SK-N-SH (cell line): ENCODE data around the gene DNAH10.

ENCODE experiments used
- CTCF ChIP-seq: fragments of 200-600 bp; sonication (generic); IDR thresholded peaks from 2 replicates; pipeline ENCODE4 v1.6.1; 2017; ENCODE audit warnings: antibody characterized with exemption, mild to moderate bottlenecking, moderate library complexity
- ELF1 ChIP-seq: IDR thresholded peaks from 2 replicates; pipeline ENCODE4 v1.4.0; 2012
- EZH2phosphoT487 ChIP-seq: fragments of 200-600 bp; sonication (generic); IDR thresholded peaks from 2 replicates; pipeline ENCODE4 v1.6.1; 2017; ENCODE audit warnings: low read depth, mixed run types, mild to moderate bottlenecking, antibody characterized with exemption, moderate library complexity, borderline replicate concordance
- JUND ChIP-seq: IDR thresholded peaks from 2 replicates; pipeline ENCODE4 v1.4.0; 2012
- POLR2AphosphoS5 ChIP-seq: IDR thresholded peaks from 2 replicates; pipeline ENCODE4 v1.6.1; 2012; ENCODE audit warnings: low read depth, low read length
- RAD21 ChIP-seq: IDR thresholded peaks from 2 replicates; pipeline ENCODE4 v1.6.1; 2012; ENCODE audit warnings: mild to moderate bottlenecking, low read length
- SMC3 ChIP-seq: IDR thresholded peaks from 2 replicates; pipeline ENCODE4 v1.6.1; 2012; ENCODE audit warnings: low read depth, low read length, improper control_type of control experiment
- TF ChIP-seq, protein P1 (sequence below): IDR thresholded peaks from 2 replicates; pipeline ENCODE4 v1.6.1; 2012; ENCODE audit warnings: mild to moderate bottlenecking, low read depth, low read length, moderate library complexity
- TF ChIP-seq, protein P2 (sequence below): fragments of 150-350 bp; IDR thresholded peaks from 2 replicates; pipeline ENCODE4 v1.6.1; 2017; ENCODE audit warnings: antibody characterized with exemption, low read length, low read depth, borderline replicate concordance

DNA sequence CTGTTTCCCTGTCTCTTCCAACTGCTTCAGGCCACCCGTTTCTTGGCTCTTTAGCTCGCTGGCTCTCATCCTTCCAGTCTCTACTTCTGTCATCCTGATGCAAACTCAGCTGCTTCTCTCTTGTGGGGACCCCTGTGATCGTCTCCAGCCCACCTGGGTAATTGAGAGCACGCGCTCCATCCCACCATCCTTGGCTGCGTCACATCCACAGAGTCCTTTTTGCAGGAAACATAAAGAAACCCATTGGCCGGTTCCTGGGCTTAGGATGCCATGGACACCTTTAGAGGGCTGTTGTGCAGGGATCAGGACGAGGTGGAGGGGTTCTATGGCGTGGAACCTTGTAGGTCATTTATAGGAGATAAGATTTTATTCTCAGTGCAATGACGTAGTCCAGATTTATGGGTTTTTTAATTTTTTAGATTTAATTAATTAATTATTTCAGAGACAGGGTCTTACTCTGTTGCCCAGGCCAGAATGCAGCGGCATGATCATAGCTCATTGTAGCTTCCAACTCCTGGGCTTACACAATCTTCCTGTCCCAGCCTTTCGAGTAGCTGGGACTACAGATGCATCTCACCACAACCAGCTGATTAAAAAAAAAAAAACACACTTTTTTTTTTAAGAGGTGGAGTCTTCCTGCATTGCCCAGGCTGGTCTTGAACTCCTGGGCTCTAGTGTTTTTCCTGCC is 127.9 kb downstream of the DNAH10 start:
- TF ChIP-seq EZH2phosphoT487, result no peak
- no peak for TF ChIP-seq ELF1
- no peak for TF ChIP-seq SMC3
- TF ChIP-seq POLR2AphosphoS5, result no peak
- no peak for TF ChIP-seq RAD21
- TF ChIP-seq, protein P1, sequence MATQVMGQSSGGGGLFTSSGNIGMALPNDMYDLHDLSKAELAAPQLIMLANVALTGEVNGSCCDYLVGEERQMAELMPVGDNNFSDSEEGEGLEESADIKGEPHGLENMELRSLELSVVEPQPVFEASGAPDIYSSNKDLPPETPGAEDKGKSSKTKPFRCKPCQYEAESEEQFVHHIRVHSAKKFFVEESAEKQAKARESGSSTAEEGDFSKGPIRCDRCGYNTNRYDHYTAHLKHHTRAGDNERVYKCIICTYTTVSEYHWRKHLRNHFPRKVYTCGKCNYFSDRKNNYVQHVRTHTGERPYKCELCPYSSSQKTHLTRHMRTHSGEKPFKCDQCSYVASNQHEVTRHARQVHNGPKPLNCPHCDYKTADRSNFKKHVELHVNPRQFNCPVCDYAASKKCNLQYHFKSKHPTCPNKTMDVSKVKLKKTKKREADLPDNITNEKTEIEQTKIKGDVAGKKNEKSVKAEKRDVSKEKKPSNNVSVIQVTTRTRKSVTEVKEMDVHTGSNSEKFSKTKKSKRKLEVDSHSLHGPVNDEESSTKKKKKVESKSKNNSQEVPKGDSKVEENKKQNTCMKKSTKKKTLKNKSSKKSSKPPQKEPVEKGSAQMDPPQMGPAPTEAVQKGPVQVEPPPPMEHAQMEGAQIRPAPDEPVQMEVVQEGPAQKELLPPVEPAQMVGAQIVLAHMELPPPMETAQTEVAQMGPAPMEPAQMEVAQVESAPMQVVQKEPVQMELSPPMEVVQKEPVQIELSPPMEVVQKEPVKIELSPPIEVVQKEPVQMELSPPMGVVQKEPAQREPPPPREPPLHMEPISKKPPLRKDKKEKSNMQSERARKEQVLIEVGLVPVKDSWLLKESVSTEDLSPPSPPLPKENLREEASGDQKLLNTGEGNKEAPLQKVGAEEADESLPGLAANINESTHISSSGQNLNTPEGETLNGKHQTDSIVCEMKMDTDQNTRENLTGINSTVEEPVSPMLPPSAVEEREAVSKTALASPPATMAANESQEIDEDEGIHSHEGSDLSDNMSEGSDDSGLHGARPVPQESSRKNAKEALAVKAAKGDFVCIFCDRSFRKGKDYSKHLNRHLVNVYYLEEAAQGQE, result no peak
- TF ChIP-seq JUND, result no peak
- TF ChIP-seq CTCF, result no peak
- TF ChIP-seq, protein P2, sequence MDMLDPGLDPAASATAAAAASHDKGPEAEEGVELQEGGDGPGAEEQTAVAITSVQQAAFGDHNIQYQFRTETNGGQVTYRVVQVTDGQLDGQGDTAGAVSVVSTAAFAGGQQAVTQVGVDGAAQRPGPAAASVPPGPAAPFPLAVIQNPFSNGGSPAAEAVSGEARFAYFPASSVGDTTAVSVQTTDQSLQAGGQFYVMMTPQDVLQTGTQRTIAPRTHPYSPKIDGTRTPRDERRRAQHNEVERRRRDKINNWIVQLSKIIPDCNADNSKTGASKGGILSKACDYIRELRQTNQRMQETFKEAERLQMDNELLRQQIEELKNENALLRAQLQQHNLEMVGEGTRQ, result no peak
